Activated CD4-positive, alpha-beta T cell treated with anti-CD3 and anti-CD28 coated beads, Interleukin-10, Interleukin-2, amounts not matched to agents 100 ng/mL and 50 ng/mL, durations not matched to agents 16 hours and 8 hours (primary cell): ENCODE results near the gene PRKCQ.
"Not testable (repeated sequence)": the region's sequence is repeated elsewhere in the genome, so short reads cannot be mapped to it uniquely, and the experiment has no call there.

ENCODE experiments used
- DNase-seq: peaks from one replicate; pipeline ENCODE4 v3.0.0-alpha.2; 2020

Gene PRKCQ

DNA sequence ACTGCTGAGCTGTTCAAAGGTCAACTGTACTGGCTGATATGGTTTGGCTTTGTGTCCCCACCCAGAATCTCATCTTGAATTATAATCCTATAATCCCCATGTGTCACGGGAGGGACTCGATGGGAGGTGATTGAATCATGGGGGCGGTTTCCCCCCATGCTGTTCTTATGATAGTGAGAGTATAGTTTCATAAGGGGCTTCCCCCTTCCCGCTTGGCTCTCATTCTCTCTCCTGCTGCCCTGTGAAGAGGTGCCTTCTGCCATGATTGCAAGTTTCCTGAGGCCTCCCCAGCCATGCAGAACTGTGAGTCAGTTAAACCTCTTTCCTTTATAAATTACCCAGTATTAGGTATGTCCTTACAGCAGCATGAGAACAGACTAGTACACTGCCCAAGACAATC is 140.2 kb downstream of the PRKCQ start:
- not testable (repeated sequence) for DNase-seq

DNA sequence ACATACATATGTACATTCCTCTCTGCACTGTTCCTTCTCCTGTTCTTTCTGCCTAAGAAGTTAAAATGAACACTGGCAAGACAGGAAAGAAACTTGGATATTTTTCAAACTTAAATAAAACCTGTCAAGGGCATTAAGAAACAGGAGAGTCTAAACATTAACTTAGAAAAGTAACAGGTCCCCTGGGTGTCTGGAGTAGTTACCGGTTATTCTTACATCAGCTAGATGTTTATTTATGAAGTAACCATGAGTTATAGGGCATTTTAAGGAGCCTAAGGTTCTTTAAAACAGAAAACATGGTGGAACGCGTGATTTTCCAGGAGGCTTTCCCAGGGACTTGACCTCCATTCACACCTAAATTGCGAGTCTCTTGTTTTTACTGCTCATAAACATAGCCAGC is 148.2 kb downstream of the PRKCQ start:
- DNase-seq = no peak

DNA sequence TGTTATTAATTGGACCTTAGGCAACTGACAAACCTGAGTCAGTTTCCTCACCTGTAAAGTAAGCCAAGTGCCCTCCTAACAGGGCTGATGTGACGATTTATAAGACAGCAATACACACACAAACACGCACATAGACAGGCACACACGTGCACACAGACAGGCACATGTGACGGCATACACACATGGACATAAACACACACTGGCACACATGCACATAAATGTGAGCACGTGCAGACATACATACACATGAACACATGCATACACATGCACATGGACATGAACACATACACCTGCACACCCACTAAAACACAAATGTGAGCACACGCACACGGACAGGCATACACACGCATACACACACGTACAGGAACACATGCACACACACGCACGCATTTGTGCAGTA is 148.9 kb downstream of the PRKCQ start:
- DNase-seq = no peak

GRCh38 chr10:6430423-6430980 is 149.6 kb downstream of the PRKCQ start:
- no peak for DNase-seq

GRCh38 chr10:6427357-6427959 is 152.6 kb downstream of the PRKCQ start:
- no peak for DNase-seq

DNA sequence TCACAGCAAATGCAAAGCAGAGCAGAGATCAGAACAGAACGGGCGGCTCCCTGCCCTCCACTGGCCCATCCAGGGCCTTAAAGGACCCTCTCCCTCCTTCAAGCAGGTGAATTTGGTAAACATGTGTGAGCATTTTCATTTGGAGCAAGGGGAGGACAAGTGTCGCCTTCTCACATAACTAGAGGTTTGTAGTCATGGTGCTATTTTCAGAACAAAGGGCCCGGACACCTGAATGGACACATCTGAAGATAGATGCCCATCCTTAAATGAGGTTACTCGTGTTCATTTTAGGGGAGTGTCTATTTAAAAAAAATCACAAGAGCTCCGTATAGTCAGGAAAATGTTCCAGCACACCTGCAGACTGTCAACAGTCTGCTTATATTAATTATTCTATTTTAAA is 153.8 kb downstream of the PRKCQ start:
- DNase-seq = no peak

GRCh38 chr10:6423413-6424170 is 156.5 kb downstream of the PRKCQ start:
- DNase-seq = no peak

DNA sequence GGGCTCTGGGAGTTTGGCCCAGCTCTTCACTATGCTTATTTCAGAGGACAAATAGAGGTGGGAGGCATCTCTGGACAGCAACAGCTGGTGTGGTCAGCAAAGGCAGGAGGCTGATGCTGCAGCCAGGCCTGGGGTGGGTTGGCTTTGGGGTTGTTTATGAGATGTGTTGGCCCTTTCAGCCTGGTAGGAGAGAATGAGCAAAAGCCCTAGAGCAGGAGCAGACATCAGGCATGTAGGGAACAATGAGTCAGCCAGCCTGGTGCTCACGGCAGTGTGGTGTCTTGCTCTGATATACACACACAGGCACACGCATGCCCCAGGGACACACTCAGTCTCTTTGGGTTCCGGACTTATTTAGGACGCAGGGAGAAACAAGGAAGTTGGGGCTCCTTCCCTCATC is 157.1 kb downstream of the PRKCQ start:
- DNase-seq = peak; percentile 43

DNA sequence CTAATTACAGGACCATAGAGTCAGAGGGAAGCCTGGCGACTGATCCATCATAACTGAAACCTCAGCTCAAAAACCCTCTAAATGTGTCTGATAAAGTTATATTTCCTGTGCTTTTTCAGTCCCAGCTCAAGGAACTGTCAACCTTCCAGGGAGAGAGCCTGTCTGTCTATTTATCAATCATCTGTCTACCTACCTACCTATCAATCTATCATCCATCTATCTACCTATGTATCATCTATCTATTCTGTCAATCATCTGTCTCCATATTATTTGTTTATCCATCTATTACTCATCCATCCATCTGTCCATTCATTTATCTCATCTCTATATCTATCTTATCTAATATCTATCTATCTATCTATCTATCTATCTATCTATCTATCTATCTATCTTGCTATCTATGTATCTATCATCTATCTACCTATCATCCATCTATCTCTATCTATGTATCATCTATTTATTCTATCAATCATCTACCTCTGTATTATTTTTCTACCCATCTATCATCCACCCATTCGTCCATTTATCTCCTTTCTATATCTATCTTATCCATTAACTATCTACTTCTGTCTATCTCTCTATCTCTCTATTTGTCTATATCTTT is 161.4 kb downstream of the PRKCQ start:
- DNase-seq = no peak

DNA sequence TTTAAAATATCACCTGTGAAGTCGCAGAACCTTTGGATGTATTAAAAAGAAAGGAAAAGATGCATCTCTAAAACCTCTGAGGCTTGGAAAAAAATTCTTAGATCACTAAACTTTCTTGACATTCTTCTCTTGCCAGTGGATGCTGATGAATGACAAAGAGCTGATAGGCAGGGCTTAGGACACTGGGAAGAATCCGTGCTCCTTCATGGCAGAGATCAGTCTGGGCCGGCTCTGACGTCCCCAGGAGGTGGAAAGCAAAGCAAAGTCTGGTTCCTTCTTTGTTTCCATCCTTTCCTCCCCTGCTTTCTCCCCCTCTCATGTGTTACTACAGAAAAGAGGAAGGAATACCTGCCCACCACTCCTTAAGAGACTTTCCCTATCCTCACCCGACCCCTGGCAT is 161.9 kb downstream of the PRKCQ start:
- no peak for DNase-seq

GRCh38 chr10:6416892-6417512 is 163.1 kb downstream of the PRKCQ start:
- DNase-seq = peak; percentile 66

GRCh38 chr10:6411436-6411835 is 168.6 kb downstream of the PRKCQ start:
- no peak for DNase-seq

GRCh38 chr10:6410830-6411229 is 169.2 kb downstream of the PRKCQ start:
- DNase-seq = no peak

- DNase-seq = peak; percentile 57
Measured at GRCh38 chr10:6409971-6410643, 170.0 kb downstream of the PRKCQ start.

DNA sequence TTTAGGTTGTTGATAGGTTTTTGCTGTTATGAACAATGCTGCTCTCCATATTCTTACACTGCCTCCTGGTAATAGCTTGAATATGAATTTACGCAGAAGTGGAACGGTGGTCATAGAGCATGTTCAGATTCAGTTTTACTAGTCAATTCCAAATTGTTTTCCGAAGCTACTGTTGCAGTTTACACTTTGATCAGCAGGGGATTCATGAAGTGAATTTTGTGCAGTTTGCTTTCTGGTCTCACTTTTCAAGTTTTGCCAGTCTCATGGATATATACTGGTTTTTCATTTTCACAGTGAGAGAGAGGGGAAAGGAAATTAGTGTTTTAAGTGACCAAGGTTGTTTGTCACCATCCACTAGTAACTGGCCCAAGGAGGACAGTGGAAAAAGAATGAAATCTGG is 171.3 kb downstream of the PRKCQ start:
- DNase-seq = no peak

DNA sequence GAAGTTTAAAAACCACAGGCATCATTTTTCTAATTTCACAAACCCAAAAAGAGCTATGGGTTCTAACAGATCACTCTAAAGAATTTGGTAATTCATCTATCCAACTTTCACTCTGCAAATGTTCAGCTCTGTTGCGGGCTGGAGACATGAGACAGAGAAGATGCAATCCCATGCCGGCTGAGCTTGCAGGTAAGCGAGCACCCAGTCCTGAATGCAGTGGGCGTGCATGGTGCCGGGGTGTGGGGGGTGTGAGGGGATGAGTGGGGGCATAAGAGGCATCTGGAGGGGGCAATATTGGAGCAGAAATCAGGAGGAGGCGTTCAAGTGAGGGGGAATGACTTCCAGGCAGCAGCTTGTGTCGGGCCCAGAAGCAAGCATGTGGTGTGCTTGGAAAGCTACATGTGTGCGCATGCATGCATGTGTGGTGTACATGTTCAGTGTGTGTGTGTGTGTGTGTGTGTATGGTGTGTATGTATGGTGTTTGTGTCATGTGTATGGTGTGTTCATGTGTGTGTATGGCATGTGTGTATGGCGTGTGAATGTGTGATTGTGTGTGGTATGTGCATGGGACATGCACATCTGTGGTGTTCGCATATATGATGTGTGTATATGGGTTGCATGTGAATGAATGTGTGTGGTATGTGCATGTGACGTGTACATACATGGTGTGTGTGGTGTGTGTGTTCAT is 172.9 kb downstream of the PRKCQ start:
- peak; percentile 28 for DNase-seq

DNA sequence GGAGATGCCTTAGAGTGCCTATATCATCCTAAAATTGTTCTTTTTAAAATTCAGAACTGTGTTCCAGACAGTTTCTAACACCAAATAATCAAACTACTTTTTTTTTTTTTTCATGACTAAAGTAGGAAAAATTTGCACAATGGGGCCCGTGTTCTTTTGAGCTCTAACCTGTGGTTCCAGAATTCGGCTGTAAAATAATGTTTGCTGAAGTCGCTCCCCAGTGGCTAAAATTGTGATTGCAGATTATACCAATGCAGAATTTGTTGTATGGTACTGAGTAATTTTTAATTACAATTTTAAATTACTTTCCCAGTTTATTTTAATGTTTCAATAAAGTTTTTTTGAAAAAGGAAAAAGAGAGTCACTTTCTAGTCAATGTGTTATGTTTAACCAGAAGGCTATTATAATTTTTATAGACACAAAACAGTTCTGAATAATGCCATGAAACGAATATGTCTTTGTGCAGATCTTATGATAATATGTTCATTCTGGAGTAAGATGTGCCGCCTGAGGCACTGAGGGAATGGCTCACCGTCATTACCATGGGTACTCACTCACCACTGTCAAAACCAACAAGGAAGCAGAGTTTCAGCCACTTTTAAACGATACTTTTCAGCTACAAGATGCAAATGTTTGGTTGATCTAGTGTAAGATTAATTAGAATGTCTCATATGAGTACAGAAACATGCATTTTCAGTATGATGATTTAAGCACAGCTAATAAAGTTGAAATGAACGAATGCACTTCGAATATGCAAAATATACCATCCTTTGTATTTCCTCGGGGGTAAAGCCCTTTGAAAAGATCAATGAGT is 173.6 kb downstream of the PRKCQ start:
- DNase-seq = peak; percentile 45

DNA sequence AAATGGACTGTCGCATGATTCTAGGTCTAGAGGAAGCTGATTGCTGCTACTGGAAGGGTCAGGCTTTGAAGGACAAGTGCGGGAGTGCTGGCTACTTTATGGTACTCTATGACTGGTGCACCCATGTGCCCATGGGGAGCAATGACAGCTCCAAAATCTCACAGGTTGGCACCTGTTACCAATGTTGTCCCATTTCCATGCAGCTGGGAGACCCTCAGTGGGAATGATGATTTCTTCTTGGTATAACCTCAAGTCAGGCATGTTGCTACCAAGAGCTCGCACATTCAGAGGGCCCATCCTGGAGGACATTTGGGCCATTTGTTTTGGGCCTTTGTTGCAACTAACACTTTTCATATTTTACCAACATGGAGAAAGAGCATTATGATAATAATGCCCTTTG is 174.4 kb downstream of the PRKCQ start:
- DNase-seq = no peak

DNA sequence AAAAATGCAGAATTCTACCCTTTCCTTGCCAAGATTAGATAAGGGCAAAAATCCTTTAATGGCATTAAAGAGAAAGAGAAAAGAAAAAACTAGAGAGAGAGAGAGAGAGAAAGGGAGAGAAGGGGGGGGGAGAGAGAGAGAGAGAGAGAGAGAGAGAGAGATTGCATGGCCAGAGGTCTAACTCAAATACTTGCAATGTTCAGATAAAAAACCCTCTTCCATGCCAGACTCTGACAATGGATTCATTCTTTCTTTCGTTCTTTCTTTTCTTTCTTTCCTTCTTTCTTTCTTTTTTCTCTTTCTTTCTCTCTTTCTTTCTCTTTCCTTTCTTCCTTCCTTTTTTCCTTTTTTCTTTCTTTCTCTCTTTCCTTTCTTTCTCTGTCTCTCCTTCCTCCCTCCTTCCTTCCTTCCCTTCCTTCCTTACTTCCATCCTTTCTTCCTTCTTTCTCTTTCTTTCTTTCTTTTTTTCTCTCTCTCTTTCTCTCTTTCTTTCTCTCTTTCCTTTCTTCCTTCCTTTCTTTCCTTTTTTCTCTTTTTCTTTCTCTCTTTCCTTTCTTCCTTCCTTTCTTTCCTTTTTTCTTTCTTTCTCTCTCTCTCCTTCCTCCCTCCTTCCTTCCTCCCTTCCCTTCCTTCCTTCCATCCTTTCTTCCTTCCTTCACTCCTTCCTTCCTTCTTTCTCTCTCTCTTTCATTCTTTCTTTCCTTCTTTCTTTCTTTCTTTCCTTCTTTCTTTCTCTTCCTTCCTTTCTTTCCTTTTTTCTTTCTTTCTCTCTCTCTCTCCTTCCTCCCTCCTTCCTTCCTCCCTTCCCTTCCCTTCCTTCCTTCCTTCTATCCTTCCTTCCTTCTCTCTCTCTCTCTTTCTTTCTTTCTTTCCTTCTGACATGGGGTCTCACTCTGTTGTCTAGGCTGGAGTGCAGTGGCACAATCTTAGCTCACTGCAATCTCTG is 175.7 kb downstream of the PRKCQ start:
- DNase-seq = no peak

GRCh38 chr10:6402960-6403359 is 177.1 kb downstream of the PRKCQ start:
- DNase-seq = no peak
